Liver (tissue), 3 donors: ENCODE results near the gene BCAS4.

Source experiments
- ATF3 ChIP-seq: IDR thresholded peaks from 2 replicates; pipeline ENCODE4 v1.6.1; 2016; ENCODE audit warnings: antibody characterized with exemption
- CTCF ChIP-seq: fragments of 150-350 bp; IDR thresholded peaks from 2 replicates; pipeline ENCODE4 v1.5.1; 2017; ENCODE audit warnings: improper control_type of control experiment, low read depth, low read length; ENCODE audit not compliant: missing input control
- EGR1 ChIP-seq, 2 donors: IDR thresholded peaks; 2 replicates each; pipeline ENCODE4 v1.6.1; 2016 to 2018; ENCODE audit warnings: antibody characterized with exemption in 2 of 2, low read depth in 2 of 2
- FOXA1 ChIP-seq: IDR thresholded peaks from 2 replicates; pipeline ENCODE4 v1.6.1; 2016; ENCODE audit warnings: antibody characterized with exemption
- GABPA ChIP-seq, 2 donors: IDR thresholded peaks in 1 of 2; conservative IDR thresholded peaks in 1 of 2; 2 replicates each; pipeline ENCODE4 v1.6.1; 2016; ENCODE audit warnings: antibody characterized with exemption in 2 of 2, mild to moderate bottlenecking in 1 of 2, moderate library complexity in 1 of 2
- JUND ChIP-seq, 2 donors: IDR thresholded peaks; 2 replicates each; pipeline ENCODE4 v1.6.1; 2016; ENCODE audit warnings: antibody characterized with exemption in 2 of 2
- MAX ChIP-seq: IDR thresholded peaks from 2 replicates; pipeline ENCODE4 v1.6.1; 2016; ENCODE audit warnings: antibody characterized with exemption
- RAD21 ChIP-seq, 2 donors: IDR thresholded peaks; 2 replicates each; pipeline ENCODE4 v1.6.1; 2016; ENCODE audit warnings: antibody characterized with exemption in 2 of 2, mild to moderate bottlenecking in 2 of 2
- RXRA ChIP-seq, 2 donors: IDR thresholded peaks; 2 replicates each; pipeline ENCODE4 v1.6.1; 2017 to 2018; ENCODE audit warnings: antibody characterized with exemption in 2 of 2, mild to moderate bottlenecking in 1 of 2
- SP1 ChIP-seq: IDR thresholded peaks from 2 replicates; pipeline ENCODE4 v1.6.1; 2018; ENCODE audit warnings: antibody characterized with exemption, mild to moderate bottlenecking
- TAF1 ChIP-seq: conservative IDR thresholded peaks from 2 replicates; pipeline ENCODE4 v1.6.1; 2016; ENCODE audit warnings: antibody characterized with exemption, mild to moderate bottlenecking
- donor health status: healthy.
- donor health status: healthy.

- no peak for TF ChIP-seq CTCF
- TF ChIP-seq SP1: no peak
- TF ChIP-seq FOXA1: no peak
- no peak for TF ChIP-seq RAD21 (IDR thresholded peaks at IDR 0.05)
- TF ChIP-seq TAF1: no peak
- no peak for TF ChIP-seq MAX
- TF ChIP-seq ATF3: no peak
- TF ChIP-seq GABPA (IDR thresholded peaks at IDR 0.05 in 1 of 2, conservative IDR thresholded peaks at IDR 0.05 in 1 of 2): no peak
- no peak for TF ChIP-seq JUND (IDR thresholded peaks at IDR 0.05)
- TF ChIP-seq RXRA (IDR thresholded peaks at IDR 0.05): no peak
- TF ChIP-seq EGR1 (IDR thresholded peaks at IDR 0.05; ENCODE audit: low read depth in 2 of 2): no peak
Observed at GRCh38 chr20:50792708-50793574, 1.9 kb upstream of the BCAS4 start.
